Lung (tissue), 12 donors: ENCODE data around the gene KRTAP3-1. TPM values are rescaled to one million over a fixed set of nuclear protein-coding genes. Genes with fewer than 3 reads are reported as not detected.

Experiments
- ATAC-seq: fragments of 200-7000 bp; cut with Tn5 transposase; one replicate; pipeline ENCODE4 v1.9.1; 2020; ENCODE audit warnings: moderate number of reproducible peaks; ENCODE audit not compliant: insufficient read depth, low FRiP score
- DNase-seq, 3 donors: peaks; one replicate each; pipeline ENCODE4 v3.0.0-alpha.2; 2013 to 2017
- H3K27ac ChIP-seq, 2 donors: one replicate each; pipeline ENCODE4 v1.5.1; 2013; ENCODE audit warnings: mild to moderate bottlenecking in 2 of 2, moderate library complexity in 2 of 2, control low read depth in 1 of 2, inconsistent platforms in 1 of 2, low read depth in 1 of 2, low read length in 1 of 2
- H3K27me3 ChIP-seq, 3 donors: one replicate each; pipeline ENCODE4 v1.5.1; 2013; ENCODE audit warnings: low read length in 2 of 3; ENCODE audit not compliant: control insufficient read depth in 3 of 3, insufficient read depth in 3 of 3
- H3K36me3 ChIP-seq, 4 donors: one replicate each; pipeline ENCODE4 v1.5.1; 2013; ENCODE audit warnings: low read length in 4 of 4, mild to moderate bottlenecking in 1 of 4, moderate library complexity in 1 of 4; ENCODE audit not compliant: control insufficient read depth in 4 of 4, insufficient read depth in 4 of 4
- H3K4me1 ChIP-seq, 5 donors: one replicate each; pipeline ENCODE4 v1.5.1; 2013; ENCODE audit warnings: low read length in 5 of 5, mild to moderate bottlenecking in 2 of 5, moderate library complexity in 1 of 5; ENCODE audit not compliant: control insufficient read depth in 5 of 5, insufficient read depth in 5 of 5
- H3K4me3 ChIP-seq: one replicate; pipeline ENCODE4 v1.5.1; 2013; ENCODE audit warnings: mild to moderate bottlenecking, control low read depth, moderate library complexity
- H3K9ac ChIP-seq, 2 donors: one replicate each; pipeline ENCODE4 v1.5.1; 2013; ENCODE audit warnings: low read length in 2 of 2, control low read depth in 1 of 2; ENCODE audit not compliant: insufficient read depth in 1 of 2
- H3K9me3 ChIP-seq, 4 donors: one replicate each; pipeline ENCODE4 v1.5.1; 2013; ENCODE audit warnings: low read length in 3 of 4, mild to moderate bottlenecking in 1 of 4, moderate library complexity in 1 of 4; ENCODE audit not compliant: control insufficient read depth in 4 of 4, insufficient read depth in 3 of 4
- WGBS, 2 donors: extraction: QIAGEN DNeasy Blood & Tissue Kit; methylation state at CpG; one replicate each; pipeline ENCODE4 v1.1.7; 2013; 5-methylcytosine and 5-hydroxymethylcytosine counted together
- polyA plus RNA-seq, 2 donors: library from polyadenylated mRNA; stranded (reverse); fragments of 200-250 nt; gene quantifications; one replicate each; pipeline ENCODE4 v1.2.1, GENCODE V29; 2013
- total RNA-seq, 2 donors: library from RNA; depleted of rRNA in 1 of 2; stranded (reverse); fragments of >200 nt in 1 of 2; gene quantifications; one replicate each; pipeline ENCODE4 v1.2.1, GENCODE V29; 2014 to 2021
- TF ChIP-seq, protein P1 (sequence below): IDR thresholded peaks from 2 replicates; pipeline ENCODE4 v1.5.1; 2012; ENCODE audit warnings: mild to moderate bottlenecking; ENCODE audit errors: control extremely low read depth, extremely low read depth
- donor health status: control.
- donor health status: control.
- donor health status: Bipolar disorder and iron deficiency.
- donor health status: healthy.
- donor health status: DM: yes; HTN: yes; CAD: no.

The KRTAP3-1 gene
- total and polyA plus RNA-seq, 4 donors: not detected

DNA sequence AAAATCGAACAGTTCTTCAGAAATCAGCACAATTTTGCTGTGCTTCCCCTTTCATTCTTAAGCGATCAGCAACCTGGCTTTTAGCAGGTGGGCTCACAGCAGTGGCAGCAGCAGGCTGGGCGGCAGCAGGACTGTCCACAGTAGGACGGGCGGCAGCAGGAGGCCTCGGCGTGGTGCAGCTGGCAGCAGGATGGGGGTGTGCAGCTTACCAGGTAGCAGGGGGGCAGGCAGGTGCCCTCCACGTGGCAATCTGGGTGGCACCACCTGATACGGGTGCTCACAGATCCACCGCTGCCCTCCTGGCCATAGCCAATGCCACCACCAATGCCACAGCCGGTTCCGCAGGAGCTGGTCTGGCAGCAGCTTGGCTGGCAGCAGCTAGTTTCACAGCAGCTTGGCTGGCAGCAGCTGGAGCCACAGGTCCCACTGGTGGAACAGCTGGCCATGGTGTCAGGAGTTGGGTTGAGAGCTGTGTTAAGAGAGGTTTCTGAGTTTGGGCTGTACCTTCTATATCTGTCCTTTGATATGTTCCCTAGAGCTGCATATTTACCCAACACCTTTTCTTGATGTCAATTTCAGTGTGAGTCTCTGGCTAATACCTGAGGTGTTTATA lies 20.8 kb upstream of the KRTAP3-1 start, which contains the start of gene KRTAP1-4:
TSS of gene KRTAP1-4 (minus strand) at position 563 of the 613 bp plus-strand sequence. CDS start at position 446, 117 bp downstream.
- no peak for DNase-seq
- H3K36me3 ChIP-seq: no peaks in the 10 kb centered on the region
- TF ChIP-seq, protein P1, sequence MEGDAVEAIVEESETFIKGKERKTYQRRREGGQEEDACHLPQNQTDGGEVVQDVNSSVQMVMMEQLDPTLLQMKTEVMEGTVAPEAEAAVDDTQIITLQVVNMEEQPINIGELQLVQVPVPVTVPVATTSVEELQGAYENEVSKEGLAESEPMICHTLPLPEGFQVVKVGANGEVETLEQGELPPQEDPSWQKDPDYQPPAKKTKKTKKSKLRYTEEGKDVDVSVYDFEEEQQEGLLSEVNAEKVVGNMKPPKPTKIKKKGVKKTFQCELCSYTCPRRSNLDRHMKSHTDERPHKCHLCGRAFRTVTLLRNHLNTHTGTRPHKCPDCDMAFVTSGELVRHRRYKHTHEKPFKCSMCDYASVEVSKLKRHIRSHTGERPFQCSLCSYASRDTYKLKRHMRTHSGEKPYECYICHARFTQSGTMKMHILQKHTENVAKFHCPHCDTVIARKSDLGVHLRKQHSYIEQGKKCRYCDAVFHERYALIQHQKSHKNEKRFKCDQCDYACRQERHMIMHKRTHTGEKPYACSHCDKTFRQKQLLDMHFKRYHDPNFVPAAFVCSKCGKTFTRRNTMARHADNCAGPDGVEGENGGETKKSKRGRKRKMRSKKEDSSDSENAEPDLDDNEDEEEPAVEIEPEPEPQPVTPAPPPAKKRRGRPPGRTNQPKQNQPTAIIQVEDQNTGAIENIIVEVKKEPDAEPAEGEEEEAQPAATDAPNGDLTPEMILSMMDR: no peak

DNA sequence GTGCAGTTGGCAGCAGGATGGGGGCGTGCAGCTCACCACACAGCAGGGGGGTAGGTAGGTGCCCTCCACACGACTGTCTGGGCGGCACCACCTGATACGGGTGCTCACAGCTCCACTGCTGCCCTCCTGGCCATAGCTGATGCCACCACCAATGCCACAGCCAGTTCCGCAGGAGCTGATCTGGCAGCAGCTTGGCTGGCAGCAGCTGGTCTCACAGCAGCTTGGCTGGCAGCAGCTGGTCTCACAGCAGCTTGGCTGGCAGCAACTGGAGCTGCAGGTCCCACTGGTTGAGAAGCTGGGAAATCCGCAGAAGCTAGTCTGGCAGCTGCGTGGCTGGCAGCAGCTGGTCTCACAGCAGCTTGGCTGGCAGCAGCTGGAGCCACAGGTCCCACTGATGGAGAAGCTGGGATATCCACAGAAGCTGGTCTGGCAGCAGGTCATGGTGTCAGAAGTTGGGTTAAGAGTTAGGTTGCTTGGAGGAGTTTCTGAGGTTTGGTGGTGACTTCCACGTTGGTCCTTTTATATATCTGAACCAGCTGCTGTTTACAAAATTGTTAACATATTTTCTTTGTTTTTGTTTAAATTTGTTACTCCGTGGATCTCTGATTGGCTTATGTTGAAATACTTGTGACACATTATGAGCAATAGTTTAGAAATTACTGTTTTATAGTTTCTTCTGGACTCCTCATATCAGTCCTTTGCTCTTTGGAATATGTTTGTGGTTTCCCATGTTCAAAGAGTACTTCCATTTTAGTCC lies 18.0 kb upstream of the KRTAP3-1 start, which contains the start of gene KRTAP1-5:
TSS of gene KRTAP1-5 (minus strand) at position 494 of the 757 bp plus-strand sequence. CDS start at position 441, 53 bp downstream.
- Histone ChIP-seq H3K36me3 (no peaks in the 10 kb centered on the region), H3K27ac (no peak within 1 kb of the TSS), H3K9ac (no peak within 1 kb of the TSS), H3K27me3 (no peaks in the 10 kb centered on the region), H3K4me1 (no peaks in the 10 kb centered on the region), H3K9me3 (peaks cover 0 to 4% (median 0%) of the 10 kb centered on the region in 4 donors), H3K4me3 (no peak within 1 kb of the TSS)
- ATAC-seq (no peak), DNase-seq (no peak)
- TF ChIP-seq, protein P1: no peak
- WGBS, 2 donors: 77 to 85% methylated on average over 9 of the region's 9 CpGs

More for the DNA sequence above, 20.8 kb upstream of the KRTAP3-1 start, which contains the start of gene KRTAP1-4:
- H3K27me3 ChIP-seq: no peaks in the 10 kb centered on the region
- no peaks in the 10 kb centered on the region for H3K9me3 ChIP-seq
- H3K4me1 ChIP-seq: no peaks in the 10 kb centered on the region
- no peak within 1 kb of the TSS for H3K27ac ChIP-seq
- 84 to 94% methylated on average over 12 of the region's 12 CpGs for WGBS, 2 donors
- ATAC-seq: no peak
- H3K9ac ChIP-seq: no peak within 1 kb of the TSS
- H3K4me3 ChIP-seq: no peak within 1 kb of the TSS

DNA sequence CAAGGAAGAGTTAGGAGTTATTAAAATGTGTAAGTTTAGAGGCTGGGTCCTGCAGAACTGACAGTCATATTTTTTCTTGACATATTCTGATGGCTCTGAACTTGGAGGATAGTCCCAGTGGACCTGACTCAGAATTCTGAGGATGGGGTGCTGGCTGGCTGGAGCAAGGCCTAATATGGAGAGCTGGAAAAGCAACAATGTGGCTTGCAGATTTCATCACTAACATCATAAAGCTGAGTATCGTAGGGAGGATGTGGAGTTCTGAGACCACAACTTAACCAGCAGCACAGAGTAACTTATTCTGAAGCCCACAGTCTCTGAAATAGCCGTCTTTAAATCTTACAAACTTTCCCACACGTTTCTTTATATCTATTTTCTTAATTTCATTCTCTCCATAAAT lies 15.8 kb upstream of the KRTAP3-1 start:
- Histone ChIP-seq H3K9me3 (peaks cover 0 to 4% (median 0%) of the 10 kb centered on the region in 4 donors), H3K9ac (no peak overlapping the region), H3K27me3 (no peaks in the 10 kb centered on the region), H3K4me3 (no peak overlapping the region), H3K27ac (no peak overlapping the region), H3K4me1 (no peaks in the 10 kb centered on the region), H3K36me3 (no peaks in the 10 kb centered on the region)
- ATAC-seq: no peak
- no peak for DNase-seq
- TF ChIP-seq, protein P1: no peak
- 70 to 82% methylated on average over 3 of the region's 3 CpGs for WGBS, 2 donors
